ENCODE data around the gene PAFAH1B2.

The PAFAH1B2 gene

DNA sequence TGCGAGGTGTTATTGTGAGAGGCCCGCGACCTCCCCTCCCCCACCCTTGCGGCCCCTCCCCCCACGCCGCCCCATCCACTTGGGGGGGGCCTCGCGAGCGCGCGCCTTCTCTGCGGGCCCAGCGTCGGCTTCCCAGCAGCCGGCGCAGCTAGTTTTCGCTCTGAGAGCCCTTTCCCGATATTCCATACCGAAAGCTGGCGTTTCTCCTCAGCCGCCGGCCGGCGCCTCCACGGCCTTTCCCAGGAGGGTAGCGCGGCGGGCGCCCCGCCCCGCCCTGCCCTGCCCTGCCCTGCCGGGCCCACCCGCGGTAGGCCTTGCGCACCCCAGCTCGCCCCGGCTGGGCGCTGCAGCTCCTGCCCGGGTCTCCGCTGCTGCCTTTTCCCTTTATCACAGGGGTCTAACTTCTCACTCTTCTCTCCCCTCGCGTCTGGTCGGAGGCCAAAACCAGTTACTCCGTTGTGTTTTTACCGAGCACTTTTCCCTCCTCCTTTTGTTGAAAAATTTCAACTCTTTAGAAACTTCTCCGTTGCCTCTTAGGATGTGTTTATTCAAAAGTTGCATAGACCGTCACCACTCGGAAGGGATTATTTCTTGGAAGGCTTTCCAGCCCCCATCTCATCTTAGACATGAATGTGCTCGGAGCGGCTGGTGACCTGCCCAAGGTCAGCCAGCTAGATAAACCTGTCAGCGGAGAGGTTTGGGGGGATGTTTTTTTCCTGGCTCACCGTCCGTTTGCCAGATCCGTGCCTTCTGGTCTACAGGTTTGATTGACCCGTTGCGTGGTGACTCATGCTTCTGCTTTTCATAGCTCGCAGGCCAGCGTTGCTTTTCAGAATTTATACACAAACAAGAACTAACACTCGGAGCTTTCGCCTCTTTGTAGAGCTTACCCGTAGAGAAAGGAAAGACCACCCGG lies 648 bp downstream of the PAFAH1B2 start:
- H3K4me3 ChIP-seq (ENCODE audit: low read length), result peak overlapping the region; percentile 94
- TF ChIP-seq, protein P1, sequence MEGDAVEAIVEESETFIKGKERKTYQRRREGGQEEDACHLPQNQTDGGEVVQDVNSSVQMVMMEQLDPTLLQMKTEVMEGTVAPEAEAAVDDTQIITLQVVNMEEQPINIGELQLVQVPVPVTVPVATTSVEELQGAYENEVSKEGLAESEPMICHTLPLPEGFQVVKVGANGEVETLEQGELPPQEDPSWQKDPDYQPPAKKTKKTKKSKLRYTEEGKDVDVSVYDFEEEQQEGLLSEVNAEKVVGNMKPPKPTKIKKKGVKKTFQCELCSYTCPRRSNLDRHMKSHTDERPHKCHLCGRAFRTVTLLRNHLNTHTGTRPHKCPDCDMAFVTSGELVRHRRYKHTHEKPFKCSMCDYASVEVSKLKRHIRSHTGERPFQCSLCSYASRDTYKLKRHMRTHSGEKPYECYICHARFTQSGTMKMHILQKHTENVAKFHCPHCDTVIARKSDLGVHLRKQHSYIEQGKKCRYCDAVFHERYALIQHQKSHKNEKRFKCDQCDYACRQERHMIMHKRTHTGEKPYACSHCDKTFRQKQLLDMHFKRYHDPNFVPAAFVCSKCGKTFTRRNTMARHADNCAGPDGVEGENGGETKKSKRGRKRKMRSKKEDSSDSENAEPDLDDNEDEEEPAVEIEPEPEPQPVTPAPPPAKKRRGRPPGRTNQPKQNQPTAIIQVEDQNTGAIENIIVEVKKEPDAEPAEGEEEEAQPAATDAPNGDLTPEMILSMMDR (IDR thresholded peaks at IDR 0.05; ENCODE audit: insufficient read depth, low read depth, low read length, missing control alignments), result no peak
- DNase-seq (ENCODE audit: low read depth), result peak; percentile 82

DNA sequence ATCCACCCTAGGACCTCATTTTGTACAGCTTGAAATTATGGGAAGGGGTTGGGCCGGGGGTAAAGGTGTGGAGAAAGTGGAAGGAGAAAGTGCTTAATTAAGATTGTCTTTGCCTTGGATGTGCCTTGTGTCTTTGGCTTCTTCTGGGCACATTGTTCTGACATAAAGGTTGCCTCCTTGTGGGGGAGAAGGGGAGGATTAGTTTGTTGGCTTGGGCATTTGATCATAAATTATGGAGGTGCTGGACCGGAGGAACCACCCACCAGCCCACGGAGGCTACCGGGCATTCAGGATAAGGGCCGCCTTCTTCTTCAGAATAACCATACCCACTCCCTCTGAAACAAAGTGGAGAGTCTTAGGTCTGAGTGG lies 1.3 kb downstream of the PAFAH1B2 start:
- TF ChIP-seq, protein P1 (IDR thresholded peaks at IDR 0.05; ENCODE audit: insufficient read depth, low read depth, low read length, missing control alignments), result no peak
- DNase-seq (ENCODE audit: low read depth), result peak; percentile 34
- H3K4me3 ChIP-seq (ENCODE audit: low read length), result peak overlapping the region; percentile 94

DNA sequence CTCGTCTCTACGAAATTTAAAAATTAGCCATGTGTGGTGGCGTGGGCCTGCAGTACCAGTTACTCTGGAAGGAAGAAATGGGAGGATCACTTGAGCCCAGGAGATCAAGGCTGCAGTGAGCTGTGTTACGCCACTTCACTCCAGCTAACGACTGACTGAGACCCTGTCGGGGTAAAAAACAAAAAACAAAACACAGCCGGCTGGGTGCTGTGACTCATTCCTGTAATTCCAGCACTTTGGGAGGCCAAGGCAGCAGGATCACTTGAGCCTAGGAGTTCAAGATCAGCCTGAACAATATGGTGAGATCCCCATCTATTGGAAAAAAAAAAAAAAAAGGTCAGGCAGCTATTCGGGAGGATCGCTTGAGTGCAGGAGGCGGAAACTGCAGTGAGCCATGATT lies 2.4 kb downstream of the PAFAH1B2 start:
- no peak overlapping the region for H3K4me3 ChIP-seq (ENCODE audit: low read length)
- TF ChIP-seq, protein P1 (IDR thresholded peaks at IDR 0.05; ENCODE audit: insufficient read depth, low read depth, low read length, missing control alignments), result no peak
- peak; percentile 30 for DNase-seq (ENCODE audit: low read depth)

DNA sequence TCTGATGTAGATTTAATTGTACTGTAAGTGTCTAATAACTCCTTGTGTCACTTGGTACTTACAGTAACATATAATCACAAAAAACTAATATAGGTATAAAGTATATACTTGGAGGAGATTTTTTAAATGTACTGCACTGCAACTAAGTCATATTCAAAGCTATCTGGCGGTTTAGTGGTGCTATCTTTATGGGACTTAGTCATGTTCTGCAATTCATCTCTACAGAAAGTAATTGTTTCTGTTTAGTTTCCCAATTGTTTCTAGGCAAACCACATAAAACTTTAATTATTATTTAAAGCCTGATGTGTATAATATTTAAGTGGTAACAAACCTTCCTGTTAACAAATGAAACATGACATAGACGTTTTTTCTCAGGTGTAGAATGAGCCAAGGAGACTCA lies 8.0 kb downstream of the PAFAH1B2 start:
- DNase-seq (ENCODE audit: low read depth), result no peak
- TF ChIP-seq, protein P1 (IDR thresholded peaks at IDR 0.05; ENCODE audit: insufficient read depth, low read depth, low read length, missing control alignments), result no peak
- H3K4me3 ChIP-seq (ENCODE audit: low read length), result no peak overlapping the region

DNA sequence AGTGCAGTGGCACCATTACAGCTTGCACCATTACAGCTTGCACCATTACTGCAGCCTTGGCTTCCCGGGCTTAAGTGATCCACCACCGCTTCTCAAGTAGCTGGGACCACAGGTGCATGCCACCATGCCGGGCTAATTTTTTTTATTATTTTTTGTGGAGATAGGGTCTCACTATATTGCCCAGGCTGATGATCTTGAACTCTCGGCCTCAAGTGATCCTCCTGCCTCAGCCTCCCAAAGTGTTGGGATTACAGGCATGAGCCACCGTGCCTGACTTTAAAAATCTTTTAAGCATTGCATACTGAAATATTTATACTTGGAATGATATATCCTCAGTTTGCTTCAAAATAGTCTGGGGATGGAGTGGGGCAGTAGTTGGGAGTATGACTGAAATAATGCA lies 10.4 kb downstream of the PAFAH1B2 start:
- H3K4me3 ChIP-seq (ENCODE audit: low read length), result no peak overlapping the region
- TF ChIP-seq, protein P1 (IDR thresholded peaks at IDR 0.05; ENCODE audit: insufficient read depth, low read depth, low read length, missing control alignments), result no peak
- DNase-seq (ENCODE audit: low read depth), result no peak

DNA sequence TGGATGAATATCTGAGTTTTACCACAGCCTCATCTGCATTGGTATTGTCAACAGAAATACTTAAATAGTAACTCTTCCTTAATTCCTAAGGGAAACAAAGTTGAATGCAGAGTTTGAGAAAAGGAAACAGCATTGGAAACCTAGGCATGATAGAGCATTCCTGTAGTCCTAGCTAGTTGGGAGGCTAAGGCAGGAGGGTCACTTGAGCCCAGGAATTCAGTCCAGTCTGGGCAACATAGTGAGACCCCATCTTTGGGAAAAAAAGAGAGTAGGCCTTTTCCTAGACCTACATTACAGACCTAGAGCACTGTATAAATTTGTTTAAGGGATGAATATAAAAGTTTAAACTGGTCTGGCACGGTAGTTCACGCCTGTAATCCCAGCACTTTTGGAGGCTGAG lies 13.4 kb downstream of the PAFAH1B2 start:
- H3K4me3 ChIP-seq (ENCODE audit: low read length), result no peak overlapping the region
- DNase-seq (ENCODE audit: low read depth), result no peak
- TF ChIP-seq, protein P1 (IDR thresholded peaks at IDR 0.05; ENCODE audit: insufficient read depth, low read depth, low read length, missing control alignments), result no peak

DNA sequence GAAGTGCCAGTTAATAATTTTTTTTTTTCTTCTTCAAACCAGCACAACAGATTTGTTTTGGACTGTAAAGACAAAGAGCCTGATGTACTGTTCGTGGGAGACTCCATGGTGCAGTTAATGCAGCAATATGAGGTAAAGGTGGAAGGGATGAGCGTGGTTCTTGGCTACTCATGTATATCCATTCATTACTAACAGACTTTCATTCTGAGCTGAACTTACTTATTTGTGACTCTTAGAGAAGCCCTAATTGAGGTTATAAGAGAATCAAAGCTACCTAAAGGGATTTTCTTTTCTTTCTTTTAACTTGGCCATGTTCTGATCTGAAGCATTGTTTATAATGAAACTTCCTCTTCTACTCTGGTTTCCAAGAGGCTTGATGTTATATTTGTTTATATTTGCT lies 15.8 kb downstream of the PAFAH1B2 start:
- H3K4me3 ChIP-seq (ENCODE audit: low read length), result no peak overlapping the region
- TF ChIP-seq, protein P1 (IDR thresholded peaks at IDR 0.05; ENCODE audit: insufficient read depth, low read depth, low read length, missing control alignments), result no peak
- no peak for DNase-seq (ENCODE audit: low read depth)

Data from epithelial cell of esophagus (primary cell).